ENCODE measurements around the gene GTPBP4. TPM values are rescaled to one million over a fixed set of nuclear protein-coding genes. Genes with fewer than 3 reads are reported as not detected.
"Not testable (repeated sequence)": the region's sequence is repeated elsewhere in the genome, so short reads cannot be mapped to it uniquely, and the experiment has no call there.

The GTPBP4 gene
- total RNA-seq, 1 experiment from 2014 or later = 62.5 TPM

GRCh38 chr10:1063232-1063865 lies 75.1 kb downstream of the GTPBP4 start:
- Histone ChIP-seq H3K36me3 (ENCODE audit: low read depth) (no peaks in the 10 kb centered on the region), H2AFZ (no peak overlapping the region), H3K27ac (no peak overlapping the region), H3K9me3 (ENCODE audit: insufficient read depth, low read depth) (no peaks in the 10 kb centered on the region), H3K27me3 (ENCODE audit: insufficient read depth, low read depth) (no peaks in the 10 kb centered on the region), H3K4me3 (no peak overlapping the region), H3K4me1 (replicated peaks; ENCODE audit: insufficient read depth) (no peaks in the 10 kb centered on the region), H4K20me1 (ENCODE audit: insufficient read depth) (no peaks in the 10 kb centered on the region), H3F3A (ENCODE audit: insufficient read depth, low read depth) (no peaks in the 10 kb centered on the region), H3K4me2 (no peak overlapping the region), H3K9me2 (ENCODE audit: insufficient read depth) (no peaks in the 10 kb centered on the region), H3K79me2 (ENCODE audit: low read depth) (peaks cover 29% of the 10 kb centered on the region)
- TF ChIP-seq EZH2 (IDR thresholded peaks at IDR 0.05; ENCODE audit: low read depth) (no peak), CTCF (conservative IDR thresholded peaks at IDR 0.05) (no peak)
- CTCF ChIA-PET = no interaction called here
- POLR2A ChIA-PET (ENCODE audit: unreplicated experiment) = no interaction called here
- intact Hi-C loops (cut with micrococcal nuclease; ENCODE audit: unreplicated experiment) = no loop called here
- no TSS peak for BruUV-seq (replicated peaks)
- DNase-seq = no peak

GRCh38 chr10:1064964-1065247 lies 76.7 kb downstream of the GTPBP4 start:
- H3K79me2 ChIP-seq (ENCODE audit: low read depth) = peaks cover 20% of the 10 kb centered on the region
- CTCF ChIA-PET = no interaction called here

GRCh38 chr10:1066734-1067133 lies 78.5 kb downstream of the GTPBP4 start:
- H2AFZ ChIP-seq; H3K27ac ChIP-seq; H3F3A ChIP-seq (ENCODE audit: insufficient read depth, low read depth); BruUV-seq (replicated peaks); H3K4me2 ChIP-seq; H3K9me3 ChIP-seq (ENCODE audit: insufficient read depth, low read depth); H3K9me2 ChIP-seq (ENCODE audit: insufficient read depth); H3K36me3 ChIP-seq (ENCODE audit: low read depth); CTCF ChIA-PET; H3K27me3 ChIP-seq (ENCODE audit: insufficient read depth, low read depth); H4K20me1 ChIP-seq (ENCODE audit: insufficient read depth); H3K4me3 ChIP-seq; H3K79me2 ChIP-seq (ENCODE audit: low read depth); H3K4me1 ChIP-seq (replicated peaks; ENCODE audit: insufficient read depth); POLR2A ChIA-PET (ENCODE audit: unreplicated experiment); intact Hi-C loops (cut with micrococcal nuclease; ENCODE audit: unreplicated experiment); DNase-seq: not testable (repeated sequence)

More at GRCh38 chr10:1064964-1065247, 76.7 kb downstream of the GTPBP4 start:
- H3K4me2 ChIP-seq = no peak overlapping the region
- H3K27me3 ChIP-seq (ENCODE audit: insufficient read depth, low read depth) = no peaks in the 10 kb centered on the region
- intact Hi-C loops (cut with micrococcal nuclease; ENCODE audit: unreplicated experiment) = no loop called here
- no peaks in the 10 kb centered on the region for H3K9me3 ChIP-seq (ENCODE audit: insufficient read depth, low read depth)
- no TSS peak for BruUV-seq (replicated peaks)
- H4K20me1 ChIP-seq (ENCODE audit: insufficient read depth) = no peaks in the 10 kb centered on the region; the same call in 1 of the 2 replicates
- no peaks in the 10 kb centered on the region for H3F3A ChIP-seq (ENCODE audit: insufficient read depth, low read depth)
- H3K4me3 ChIP-seq = no peak overlapping the region
- no peaks in the 10 kb centered on the region for H3K36me3 ChIP-seq (ENCODE audit: low read depth)
- H3K4me1 ChIP-seq (replicated peaks; ENCODE audit: insufficient read depth) = no peaks in the 10 kb centered on the region
- DNase-seq = no peak
- POLR2A ChIA-PET (ENCODE audit: unreplicated experiment) = interaction anchor here (0.7 kb wide), 1 partner anchor 35 kb away, joined by 5 read pairs; no protein-coding TSS in a partner anchor
- H3K9me2 ChIP-seq (ENCODE audit: insufficient read depth) = no peaks in the 10 kb centered on the region
- H2AFZ ChIP-seq = no peak overlapping the region
- H3K27ac ChIP-seq = no peak overlapping the region
- TF ChIP-seq EZH2 (IDR thresholded peaks at IDR 0.05; ENCODE audit: low read depth) = no peak
- no peak for TF ChIP-seq CTCF (conservative IDR thresholded peaks at IDR 0.05)

Data from PC-9 (cell line).